Uterus (tissue), 4 donors: Measurements from ENCODE around the gene IQCH. TPM values are rescaled to one million over a fixed set of nuclear protein-coding genes. Genes with fewer than 3 reads are reported as not detected.

Source experiments
- DNase-seq, 2 donors: peaks; one replicate each; pipeline ENCODE4 v3.0.0-alpha.2; 2019 to 2020
- H3K27ac ChIP-seq, 2 donors: fragments of 200-600 bp; sonication (generic); 1 replicate in 1 of 2; 2 replicates in 1 of 2; pipeline ENCODE4 v1.5.1; 2016 to 2018
- H3K27me3 ChIP-seq, 2 donors: fragments of 200-600 bp; sonication (generic); one replicate each; pipeline ENCODE4 v1.5.1; 2018 to 2019; ENCODE audit warnings: control low read depth in 1 of 2
- H3K36me3 ChIP-seq, 2 donors: fragments of 200-600 bp; sonication (generic); one replicate each; pipeline ENCODE4 v1.5.1; 2019; ENCODE audit warnings: control low read depth in 1 of 2
- H3K4me1 ChIP-seq, 2 donors: fragments of 200-600 bp; sonication (generic); one replicate each; pipeline ENCODE4 v1.5.1; 2018 to 2019; ENCODE audit warnings: control low read depth in 1 of 2
- H3K4me3 ChIP-seq, 2 donors: fragments of 200-600 bp; sonication (generic); 1 replicate in 1 of 2; 2 replicates in 1 of 2; pipeline ENCODE4 v1.5.1; 2018 to 2019; ENCODE audit warnings: mild to moderate bottlenecking in 1 of 2
- H3K9me3 ChIP-seq, 2 donors: fragments of 200-600 bp; sonication (generic); one replicate each; pipeline ENCODE4 v1.5.1; 2019; ENCODE audit warnings: control low read depth in 1 of 2
- CTCF ChIP-seq, 4 experiments: fragments of 200-600 bp in 2 of 4; fragments of 450-650 bp in 2 of 4; sonication (generic) in 2 of 4; IDR thresholded peaks; one replicate each; pipeline ENCODE4 v1.5.1; 2016 to 2019; ENCODE audit warnings: antibody characterized with exemption in 4 of 4, mild to moderate bottlenecking in 2 of 4, moderate library complexity in 1 of 4
- POLR2A ChIP-seq, 2 donors: fragments of 450-650 bp; IDR thresholded peaks; one replicate each; pipeline ENCODE4 v1.6.1; 2016; ENCODE audit warnings: antibody characterized with exemption in 2 of 2, mild to moderate bottlenecking in 1 of 2, moderate library complexity in 1 of 2
- intact Hi-C: fragments of 100-400 bp; cut with DNase I; formaldehyde crosslinking; loops from one replicate; pipeline ENCODE4 v1.15.1; 2023; ENCODE audit warnings: low total_unique reads
- total RNA-seq, 4 donors: library from RNA; depleted of rRNA in 3 of 4; stranded (reverse); fragments of >200 nt in 3 of 4; gene quantifications; one replicate each; pipeline versions ENCODE4 v1.1.0 to v1.2.4, GENCODE V29; 2014 to 2023
- donor health status: DM: yes; HTN: yes; CAD: no.

The IQCH gene
- total RNA-seq, 4 donors from 2014 or later: 0.26 to 3.0 (median 1.7) TPM

DNA sequence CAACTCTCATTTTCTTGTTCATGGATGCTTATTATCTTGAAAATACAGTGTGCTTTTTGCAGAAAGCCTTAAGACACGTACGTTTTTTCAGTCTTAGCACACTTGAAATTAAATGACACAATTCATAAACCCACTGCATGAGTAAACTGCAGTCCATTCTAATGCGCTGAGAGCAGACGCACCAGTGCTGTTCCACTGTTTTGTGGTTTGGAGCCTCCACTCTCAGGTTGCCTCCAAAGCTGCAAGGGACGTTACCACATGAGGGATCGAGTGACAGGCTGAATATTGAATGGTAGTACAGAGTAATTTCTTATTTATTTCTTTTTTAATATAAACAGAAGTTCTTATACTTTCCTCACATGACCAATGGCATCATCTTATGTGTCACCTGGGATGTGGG is 12.3 kb downstream of the IQCH start:
- H3K27ac ChIP-seq: no peak overlapping the region
- TF ChIP-seq POLR2A (IDR thresholded peaks at IDR 0.05) (no peak), CTCF (IDR thresholded peaks at IDR 0.05) (no peak)

GRCh38 chr15:67267440-67267839 is 12.9 kb downstream of the IQCH start:
- Histone ChIP-seq H3K9me3 (no peaks in the 10 kb centered on the region), H3K27me3 (no peaks in the 10 kb centered on the region), H3K27ac (no peak overlapping the region), H3K36me3 (no peaks in the 10 kb centered on the region), H3K4me3 (no peak overlapping the region), H3K4me1 (no peaks in the 10 kb centered on the region)
- TF ChIP-seq POLR2A (IDR thresholded peaks at IDR 0.05): no peak
- no peak for TF ChIP-seq CTCF (IDR thresholded peaks at IDR 0.05)
- intact Hi-C loops: no loop called here
- no peak for DNase-seq

More for the DNA sequence above, 12.3 kb downstream of the IQCH start:
- Histone ChIP-seq H3K4me1 (no peaks in the 10 kb centered on the region), H3K9me3 (no peaks in the 10 kb centered on the region), H3K4me3 (no peak overlapping the region), H3K27me3 (no peaks in the 10 kb centered on the region), H3K36me3 (no peaks in the 10 kb centered on the region)
- DNase-seq: no peak
- intact Hi-C loops: no loop called here

GRCh38 chr15:67267951-67268941 is 13.7 kb downstream of the IQCH start:
- no peaks in the 10 kb centered on the region for H3K36me3 ChIP-seq
- H3K9me3 ChIP-seq: no peaks in the 10 kb centered on the region
- no peaks in the 10 kb centered on the region for H3K4me1 ChIP-seq
- H3K27ac ChIP-seq: no peak overlapping the region
- no peaks in the 10 kb centered on the region for H3K27me3 ChIP-seq
- intact Hi-C loops: no loop called here
- DNase-seq: no peak
- no peak overlapping the region for H3K4me3 ChIP-seq
- TF ChIP-seq POLR2A (IDR thresholded peaks at IDR 0.05) (no peak), CTCF (IDR thresholded peaks at IDR 0.05) (no peak)

DNA sequence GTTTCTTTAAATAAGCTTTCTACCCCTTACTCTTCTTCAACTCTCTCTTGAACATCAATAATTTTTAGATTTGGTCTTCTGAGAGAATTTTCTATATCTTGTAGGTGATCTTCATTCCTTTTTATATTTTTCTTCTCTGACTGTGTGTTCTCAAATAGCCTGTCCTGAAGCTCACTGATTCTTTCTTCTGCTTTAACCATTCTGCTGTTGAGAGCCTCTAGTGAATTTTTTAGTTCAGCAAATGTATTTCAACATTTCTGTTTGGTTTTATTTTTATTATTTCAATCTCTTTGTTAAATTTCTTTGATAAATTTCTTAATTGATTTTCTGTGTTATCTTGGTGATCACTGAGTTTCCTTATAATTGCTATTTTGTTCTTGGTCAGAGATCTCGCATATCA is 19.6 kb downstream of the IQCH start:
- TF ChIP-seq CTCF (IDR thresholded peaks at IDR 0.05): no peak
- no peak for TF ChIP-seq POLR2A (IDR thresholded peaks at IDR 0.05)
- intact Hi-C loops: no loop called here
- Histone ChIP-seq H3K9me3 (no peaks in the 10 kb centered on the region), H3K4me3 (no peak overlapping the region), H3K4me1 (no peaks in the 10 kb centered on the region), H3K27ac (no peak overlapping the region), H3K27me3 (no peaks in the 10 kb centered on the region), H3K36me3 (no peaks in the 10 kb centered on the region)
- DNase-seq: no peak

DNA sequence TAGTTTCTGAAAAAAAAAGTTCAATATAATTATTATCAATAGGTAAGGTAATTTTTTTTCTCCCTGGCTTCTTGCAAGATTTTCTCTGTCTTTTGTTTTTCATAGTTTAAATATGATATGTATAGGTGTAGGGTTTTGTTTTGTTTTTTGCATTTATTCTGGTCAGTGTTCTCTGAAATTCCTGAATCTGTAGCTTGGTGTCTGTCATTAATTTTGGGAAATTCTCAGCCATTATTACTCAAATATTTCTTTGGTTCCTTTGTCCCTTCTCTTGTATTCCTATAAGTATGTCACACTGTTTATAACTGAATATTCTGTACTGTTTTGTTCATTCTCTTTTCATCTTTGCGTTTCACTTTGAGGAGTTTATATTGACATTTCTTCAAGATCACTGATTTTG is 22.1 kb downstream of the IQCH start:
- Histone ChIP-seq H3K27me3 (no peaks in the 10 kb centered on the region), H3K4me3 (no peak overlapping the region), H3K4me1 (no peaks in the 10 kb centered on the region), H3K36me3 (no peaks in the 10 kb centered on the region), H3K9me3 (no peaks in the 10 kb centered on the region), H3K27ac (no peak overlapping the region)
- intact Hi-C loops: no loop called here
- no peak for TF ChIP-seq POLR2A (IDR thresholded peaks at IDR 0.05)
- no peak for TF ChIP-seq CTCF (IDR thresholded peaks at IDR 0.05)
- no peak for DNase-seq
